Prostate gland (tissue), 2 donors: ENCODE results near the gene C3. TPM values are rescaled to one million over a fixed set of nuclear protein-coding genes. Genes with fewer than 3 reads are reported as not detected.

Experiments
- DNase-seq: peaks from one replicate; pipeline ENCODE4 v3.0.0-alpha.2; 2019; ENCODE audit warnings: low spot score
- H3K27ac ChIP-seq, 2 donors: fragments of 200-600 bp; sonication (generic); 2 replicates each; pipeline ENCODE4 v1.5.1; 2017 to 2019
- H3K27me3 ChIP-seq: fragments of 200-600 bp; sonication (generic); replicated peaks from 2 replicates; pipeline ENCODE4 v1.5.1; 2019; ENCODE audit not compliant: insufficient read depth
- H3K36me3 ChIP-seq, 2 donors: fragments of 200-600 bp; sonication (generic); 1 replicate in 1 of 2; 2 replicates in 1 of 2; pipeline versions ENCODE4 v1.5.1 to v1.8.1; 2017 to 2019
- H3K4me1 ChIP-seq: fragments of 200-600 bp; sonication (generic); replicated peaks from 2 replicates; pipeline ENCODE4 v1.5.1; 2019
- H3K4me3 ChIP-seq, 2 donors: fragments of 200-600 bp; sonication (generic); 2 replicates each; pipeline ENCODE4 v1.5.1; 2017 to 2019
- H3K9me3 ChIP-seq: fragments of 200-600 bp; sonication (generic); 2 replicates; pipeline ENCODE4 v1.5.1; 2017
- CTCF ChIP-seq, 4 experiments: fragments of 200-600 bp in 2 of 4; fragments of 450-650 bp in 2 of 4; sonication (generic) in 2 of 4; IDR thresholded peaks; 1 replicate in 3 of 4; 2 replicates in 1 of 4; pipeline ENCODE4 v1.5.1; 2016 to 2019; ENCODE audit warnings: antibody characterized with exemption in 4 of 4, mild to moderate bottlenecking in 2 of 4, moderate library complexity in 2 of 4
- POLR2A ChIP-seq: fragments of 450-650 bp; IDR thresholded peaks from one replicate; pipeline ENCODE4 v1.6.1; 2016; ENCODE audit warnings: antibody characterized with exemption, mild to moderate bottlenecking
- POLR2AphosphoS5 ChIP-seq: sonication (generic); formaldehyde crosslinking; IDR thresholded peaks from one replicate; pipeline ENCODE4 v1.6.1; 2017; ENCODE audit warnings: antibody characterized with exemption
- WGBS: methylation state at CpG from one replicate; pipeline ENCODE4 v1.1.5; 2018; 5-methylcytosine and 5-hydroxymethylcytosine counted together
- intact Hi-C: fragments of 100-400 bp; cut with DNase I; formaldehyde crosslinking; loops from one replicate; pipeline ENCODE4 v1.14.2; 2022
- total RNA-seq, 2 donors: library from RNA; depleted of rRNA; stranded (reverse); fragments of >200 nt; gene quantifications; one replicate each; pipeline ENCODE4 v1.1.0, GENCODE V29; 2016

C3 gene
- total RNA-seq, 2 donors from 2014 or later: 95.1 to 165 TPM

GRCh38 chr19:6707658-6708018, 12.8 kb downstream of the C3 start:
- Histone ChIP-seq H3K4me1 (no peaks in the 10 kb centered on the region), H3K9me3 (no peaks in the 10 kb centered on the region), H3K27me3 (no peaks in the 10 kb centered on the region), H3K4me3 (no peak overlapping the region), H3K36me3 (no peaks in the 10 kb centered on the region), H3K27ac (no peak overlapping the region)
- no peak for DNase-seq
- intact Hi-C loops: no loop called here
- WGBS: 81% methylated on average over 16 of the region's 16 CpGs
- TF ChIP-seq CTCF (IDR thresholded peaks at IDR 0.05) (no peak), POLR2AphosphoS5 (no peak), POLR2A (no peak)

GRCh38 chr19:6707011-6707657, 13.3 kb downstream of the C3 start:
- no peak for TF ChIP-seq POLR2A
- no peak for TF ChIP-seq CTCF (IDR thresholded peaks at IDR 0.05)
- no peak for TF ChIP-seq POLR2AphosphoS5
- no peaks in the 10 kb centered on the region for H3K4me1 ChIP-seq
- WGBS: 85% methylated on average over 41 of the region's 44 CpGs
- no peak for DNase-seq
- no peaks in the 10 kb centered on the region for H3K27me3 ChIP-seq
- no peaks in the 10 kb centered on the region for H3K9me3 ChIP-seq
- H3K4me3 ChIP-seq: no peak overlapping the region
- intact Hi-C loops: no loop called here
- no peaks in the 10 kb centered on the region for H3K36me3 ChIP-seq
- no peak overlapping the region for H3K27ac ChIP-seq

GRCh38 chr19:6706633-6706958, 13.9 kb downstream of the C3 start:
- no peaks in the 10 kb centered on the region for H3K36me3 ChIP-seq
- 52% methylated on average over 3 of the region's 3 CpGs for WGBS
- no peak overlapping the region for H3K4me3 ChIP-seq
- H3K27me3 ChIP-seq: no peaks in the 10 kb centered on the region
- intact Hi-C loops: no loop called here
- no peak for DNase-seq
- no peaks in the 10 kb centered on the region for H3K4me1 ChIP-seq
- no peak for TF ChIP-seq POLR2A
- no peak for TF ChIP-seq POLR2AphosphoS5
- TF ChIP-seq CTCF (IDR thresholded peaks at IDR 0.05): no peak
- no peak overlapping the region for H3K27ac ChIP-seq
- H3K9me3 ChIP-seq: no peaks in the 10 kb centered on the region

- WGBS: 72% methylated on average over 11 of the region's 11 CpGs
- intact Hi-C loops: no loop called here
- TF ChIP-seq POLR2AphosphoS5 (no peak), POLR2A (no peak), CTCF (IDR thresholded peaks at IDR 0.05) (no peak)
- Histone ChIP-seq H3K4me3 (no peak overlapping the region), H3K27ac (no peak overlapping the region), H3K4me1 (no peaks in the 10 kb centered on the region), H3K36me3 (no peaks in the 10 kb centered on the region), H3K9me3 (no peaks in the 10 kb centered on the region), H3K27me3 (no peaks in the 10 kb centered on the region)
- DNase-seq: no peak
Observed at GRCh38 chr19:6705931-6706632, 14.4 kb downstream of the C3 start.
